Stimulated activated CD8-positive, alpha-beta memory T cell treated with anti-CD3 and anti-CD28 coated beads, Interleukin-2, amount 100 ng/mL, for 1 hour (primary cell): ENCODE measurements around the gene ASB7.

Source experiments
- DNase-seq, 2 donors: peaks; one replicate each; pipeline ENCODE4 v3.0.0-alpha.2; 2020; ENCODE audit warnings: low read depth in 2 of 2

The ASB7 gene

GRCh38 chr15:100597862-100598261 lies 4.5 kb upstream of the ASB7 start:
- no peak for DNase-seq

- DNase-seq, result no peak
These were observed 3.7 kb upstream of the ASB7 start for GRCh38 chr15:100598655-100599054.

GRCh38 chr15:100601163-100601562 lies 1.2 kb upstream of the ASB7 start:
- DNase-seq, result no peak

- no peak for DNase-seq
These were observed 749 bp upstream of the ASB7 start for GRCh38 chr15:100601617-100602063.

GRCh38 chr15:100602823-100603393 lies 519 bp downstream of the ASB7 start:
- DNase-seq, result no peak

- no peak for DNase-seq
These were observed 10.2 kb downstream of the ASB7 start for GRCh38 chr15:100612539-100612938.

GRCh38 chr15:100613208-100613607 lies 10.8 kb downstream of the ASB7 start:
- DNase-seq, result no peak

- no peak for DNase-seq
These were observed 11.9 kb downstream of the ASB7 start for GRCh38 chr15:100614336-100614735.

- DNase-seq, result no peak
These were observed 12.5 kb downstream of the ASB7 start for GRCh38 chr15:100614918-100615317.

- DNase-seq, result no peak
These were observed 13.4 kb downstream of the ASB7 start for GRCh38 chr15:100615801-100616200.

GRCh38 chr15:100616700-100617099 lies 14.3 kb downstream of the ASB7 start:
- no peak for DNase-seq

- DNase-seq, result no peak
These were observed 20.9 kb downstream of the ASB7 start for GRCh38 chr15:100623301-100623700.

GRCh38 chr15:100627789-100628395 lies 25.5 kb downstream of the ASB7 start:
- peak; percentile 41 to 42 for DNase-seq

GRCh38 chr15:100628746-100629145 lies 26.4 kb downstream of the ASB7 start:
- DNase-seq, result no peak

- DNase-seq, result no peak
These were observed 29.4 kb downstream of the ASB7 start for GRCh38 chr15:100631831-100632230.

- no peak for DNase-seq
These were observed 31.3 kb downstream of the ASB7 start for GRCh38 chr15:100633763-100634075.

- no peak for DNase-seq
These were observed 33.1 kb downstream of the ASB7 start for GRCh38 chr15:100635406-100636071.

GRCh38 chr15:100638177-100638730 lies 35.9 kb downstream of the ASB7 start:
- DNase-seq, result no peak

GRCh38 chr15:100642213-100642949 lies 40.0 kb downstream of the ASB7 start:
- no peak for DNase-seq

GRCh38 chr15:100642950-100643338 lies 40.6 kb downstream of the ASB7 start:
- DNase-seq, result no peak

GRCh38 chr15:100645671-100646070 lies 43.3 kb downstream of the ASB7 start:
- DNase-seq, result no peak

- no peak for DNase-seq
These were observed 46.6 kb downstream of the ASB7 start for GRCh38 chr15:100648951-100649350.
